NCI-H82 (cell line): ENCODE data around the gene ACSF3.

ENCODE experiments used
- DNase-seq: peaks from one replicate; lab custom pipeline; 2025; lab: John Stamatoyannopoulos, UW

ACSF3 gene

DNA sequence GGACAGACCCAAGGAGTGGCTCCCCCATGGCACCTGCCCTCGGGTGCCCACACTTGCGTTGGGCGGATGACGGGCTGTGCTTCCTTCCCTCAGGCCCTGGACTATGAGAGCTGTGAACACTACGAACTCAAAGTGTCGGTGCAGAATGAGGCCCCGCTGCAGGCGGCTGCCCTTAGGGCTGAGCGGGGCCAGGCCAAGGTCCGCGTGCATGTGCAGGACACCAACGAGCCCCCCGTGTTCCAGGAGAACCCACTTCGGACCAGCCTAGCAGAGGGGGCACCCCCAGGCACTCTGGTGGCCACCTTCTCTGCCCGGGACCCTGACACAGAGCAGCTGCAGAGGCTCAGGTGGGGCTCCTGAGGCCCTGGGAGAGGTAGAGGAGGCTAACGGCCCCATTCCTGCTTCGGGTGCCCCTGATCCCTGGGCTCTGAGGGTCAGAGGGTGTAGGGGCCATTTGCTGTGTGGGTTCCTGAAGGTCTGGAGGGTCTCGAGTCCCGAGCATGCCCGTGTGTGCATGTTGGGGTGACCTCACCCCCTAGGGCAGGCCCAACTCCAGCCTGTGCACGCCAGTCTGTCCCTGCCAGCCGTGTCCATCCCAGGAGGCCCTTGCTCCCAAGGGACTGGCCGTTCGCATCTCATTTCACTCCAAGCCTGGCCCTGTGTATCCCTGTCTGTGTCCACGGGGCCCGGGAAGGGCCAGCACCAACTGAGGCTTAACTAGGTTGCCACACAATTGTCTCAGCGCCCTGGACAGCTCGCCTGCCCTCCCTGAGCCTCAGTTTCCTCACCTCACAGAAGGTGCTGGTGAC lies 96.7 kb downstream of the ACSF3 start:
- no peak for DNase-seq

- no peak for DNase-seq
These were observed 97.6 kb downstream of the ACSF3 start for GRCh38 chr16:89191033-89191900.

DNA sequence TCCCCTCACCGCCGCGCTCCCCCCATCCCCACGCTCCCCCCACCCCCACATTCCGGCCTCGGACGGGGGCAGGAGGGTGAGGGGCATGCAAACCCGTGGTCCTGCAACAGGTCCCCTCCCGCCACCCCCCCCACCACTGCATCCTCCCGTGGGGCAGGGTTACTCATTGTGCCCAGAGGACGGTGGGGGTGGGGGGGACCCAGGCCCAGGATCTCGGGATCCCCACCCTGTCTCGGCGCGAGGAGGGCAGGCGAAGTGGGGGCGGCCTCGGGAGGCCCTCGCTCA lies 98.2 kb downstream of the ACSF3 start:
- DNase-seq, result no peak

DNA sequence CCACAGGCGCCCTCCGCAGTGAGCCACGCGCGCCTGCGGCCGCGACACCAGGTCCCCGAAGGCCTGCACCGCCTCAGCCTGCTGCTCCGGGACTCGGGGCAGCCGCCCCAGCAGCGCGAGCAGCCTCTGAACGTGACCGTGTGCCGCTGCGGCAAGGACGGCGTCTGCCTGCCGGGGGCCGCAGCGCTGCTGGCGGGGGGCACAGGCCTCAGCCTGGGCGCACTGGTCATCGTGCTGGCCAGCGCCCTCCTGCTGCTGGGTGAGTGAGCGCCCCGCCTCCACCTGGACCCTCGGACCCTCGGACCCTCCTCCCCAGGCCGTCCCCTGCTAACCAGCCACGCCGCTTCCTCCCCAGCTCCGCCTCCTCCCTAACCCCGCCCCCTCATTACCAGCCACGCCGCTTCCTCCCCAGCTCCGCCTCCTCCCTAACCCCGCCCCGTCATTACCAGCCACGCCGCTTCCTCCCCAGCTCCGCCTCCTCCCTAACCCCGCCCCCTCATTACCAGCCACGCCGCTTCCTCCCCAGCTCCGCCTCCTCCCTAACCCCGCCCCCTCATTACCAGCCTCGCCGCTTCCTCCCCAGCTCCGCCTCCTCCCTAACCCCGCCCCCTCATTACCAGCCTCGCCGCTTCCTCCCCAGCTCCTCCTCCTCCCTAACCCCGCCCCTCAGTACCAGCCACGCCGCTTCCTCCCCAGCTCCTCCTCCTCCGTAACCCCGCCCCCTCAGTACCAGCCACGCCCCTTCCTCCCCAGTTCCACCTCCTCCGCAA lies 98.7 kb downstream of the ACSF3 start:
- DNase-seq, result peak; percentile 86

- peak; percentile 80 for DNase-seq
These were observed 99.4 kb downstream of the ACSF3 start for GRCh38 chr16:89192956-89193575.

DNA sequence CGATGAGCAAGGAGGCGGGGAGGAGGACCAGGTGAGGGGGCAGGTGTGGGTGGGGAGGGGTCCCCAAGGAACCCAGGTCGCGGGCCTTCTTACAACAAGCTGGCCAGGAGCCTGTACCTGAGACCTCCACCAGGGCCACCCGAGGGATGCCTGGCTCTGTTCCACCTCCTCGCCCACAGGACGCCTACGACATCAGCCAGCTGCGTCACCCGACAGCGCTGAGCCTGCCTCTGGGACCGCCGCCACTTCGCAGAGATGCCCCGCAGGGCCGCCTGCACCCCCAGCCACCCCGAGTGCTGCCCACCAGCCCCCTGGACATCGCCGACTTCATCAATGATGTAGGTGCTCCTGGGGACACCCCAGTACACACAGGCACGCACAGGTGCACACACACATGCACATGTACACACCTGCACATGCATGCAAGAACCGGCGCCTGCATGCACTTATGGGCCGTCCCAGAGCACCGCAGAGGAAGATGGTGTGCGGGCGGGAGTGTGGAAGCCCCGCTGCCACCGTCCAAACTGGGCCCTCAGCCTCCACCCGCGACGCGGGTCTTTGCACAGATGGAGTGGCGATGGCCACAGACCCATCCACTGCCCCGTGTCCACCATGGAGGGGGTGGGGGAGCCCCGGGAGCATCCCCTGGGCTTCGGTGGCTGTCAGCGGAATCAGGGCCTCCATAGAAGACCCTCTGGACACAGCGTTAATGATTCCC lies 100.1 kb downstream of the ACSF3 start:
- DNase-seq, result peak; percentile 47

DNA sequence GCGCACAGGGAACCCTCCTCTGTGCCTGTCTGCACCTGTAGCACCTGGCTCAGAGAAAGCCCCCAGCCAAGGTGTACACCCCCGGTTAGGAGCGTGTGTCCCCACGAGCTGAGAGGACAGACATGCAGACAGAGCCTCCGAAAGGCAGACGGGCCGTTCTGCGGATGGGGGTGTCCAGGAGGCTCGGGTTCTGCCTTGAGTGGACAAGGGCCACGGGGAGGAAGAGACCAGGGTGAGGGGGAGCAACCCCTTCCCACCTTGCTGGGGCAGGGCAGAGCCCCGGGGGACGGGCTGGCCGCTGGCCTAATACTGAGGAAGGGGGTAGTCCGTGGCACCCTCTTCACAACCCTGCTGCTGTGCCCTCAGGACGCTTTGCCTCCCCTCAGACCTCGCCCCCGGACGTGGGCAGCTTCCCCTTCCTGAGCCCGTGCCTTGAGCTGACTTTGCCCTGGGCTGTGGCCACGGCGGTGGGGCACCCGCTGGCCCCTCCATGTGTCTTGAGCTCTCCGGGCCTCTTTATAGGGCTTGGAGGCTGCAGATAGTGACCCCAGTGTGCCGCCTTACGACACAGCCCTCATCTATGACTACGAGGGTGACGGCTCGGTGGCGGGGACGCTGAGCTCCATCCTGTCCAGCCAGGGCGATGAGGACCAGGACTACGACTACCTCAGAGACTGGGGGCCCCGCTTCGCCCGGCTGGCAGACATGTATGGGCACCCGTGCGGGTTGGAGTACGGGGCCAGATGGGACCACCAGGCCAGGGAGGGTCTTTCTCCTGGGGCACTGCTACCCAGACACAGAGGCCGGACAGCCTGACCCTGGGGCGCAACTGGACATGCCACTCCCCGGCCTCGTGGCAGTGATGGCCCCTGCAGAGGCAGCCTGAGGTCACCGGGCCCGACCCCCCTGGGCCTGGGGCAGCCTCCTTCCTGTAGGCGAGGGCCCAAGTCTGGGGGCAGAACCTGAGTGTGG lies 101.0 kb downstream of the ACSF3 start:
- DNase-seq, result no peak

- no peak for DNase-seq
These were observed 102.0 kb downstream of the ACSF3 start for GRCh38 chr16:89195521-89196171.

GRCh38 chr16:89197033-89197632 lies 103.5 kb downstream of the ACSF3 start:
- no peak for DNase-seq

GRCh38 chr16:89197633-89198416 lies 104.2 kb downstream of the ACSF3 start:
- no peak for DNase-seq

- no peak for DNase-seq
These were observed 105.0 kb downstream of the ACSF3 start for GRCh38 chr16:89198417-89199240.

GRCh38 chr16:89199241-89200123 lies 105.8 kb downstream of the ACSF3 start:
- DNase-seq, result no peak

DNA sequence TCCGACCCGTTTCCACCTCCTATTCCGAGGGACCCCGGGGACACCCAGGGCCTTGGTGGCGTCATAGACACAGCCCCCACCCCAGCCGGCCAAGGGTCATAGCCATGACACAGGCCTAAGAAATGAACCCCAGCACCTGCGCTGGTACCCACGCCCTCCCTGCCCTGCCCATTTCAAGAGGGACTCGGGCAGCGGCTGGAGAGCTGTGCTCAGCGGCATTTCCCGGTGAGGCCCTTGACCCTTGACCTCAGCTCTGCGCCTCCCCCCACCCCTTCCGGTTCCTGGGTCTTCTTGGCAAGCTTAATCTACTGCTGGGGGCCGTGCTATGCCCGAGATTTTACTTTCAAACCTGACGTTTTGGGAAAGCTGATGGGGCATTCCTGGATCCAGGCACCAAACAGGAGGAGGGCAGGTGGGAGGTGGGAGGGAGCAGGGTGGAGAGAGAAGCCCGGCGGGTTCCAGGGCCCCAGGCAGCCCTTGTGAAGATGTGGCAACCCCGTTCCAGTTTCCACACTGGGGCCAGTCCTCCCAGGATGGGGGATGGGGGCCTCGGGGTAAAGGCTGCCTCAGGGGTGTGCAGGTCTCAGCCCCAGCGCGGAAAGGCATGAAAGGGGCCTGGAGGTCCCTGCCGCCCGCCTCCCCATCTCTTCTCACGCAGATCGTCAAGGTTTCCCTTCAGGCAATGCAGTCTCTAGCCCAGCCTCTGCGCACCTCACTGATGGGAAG lies 106.6 kb downstream of the ACSF3 start, which contains the start of gene SLC22A31:
Gene SLC22A31, minus strand, starts transcription at position 414 of the 726 bp plus-strand sequence. Its CDS starts 36 bp downstream, at position 378.
- no peak for DNase-seq

DNA sequence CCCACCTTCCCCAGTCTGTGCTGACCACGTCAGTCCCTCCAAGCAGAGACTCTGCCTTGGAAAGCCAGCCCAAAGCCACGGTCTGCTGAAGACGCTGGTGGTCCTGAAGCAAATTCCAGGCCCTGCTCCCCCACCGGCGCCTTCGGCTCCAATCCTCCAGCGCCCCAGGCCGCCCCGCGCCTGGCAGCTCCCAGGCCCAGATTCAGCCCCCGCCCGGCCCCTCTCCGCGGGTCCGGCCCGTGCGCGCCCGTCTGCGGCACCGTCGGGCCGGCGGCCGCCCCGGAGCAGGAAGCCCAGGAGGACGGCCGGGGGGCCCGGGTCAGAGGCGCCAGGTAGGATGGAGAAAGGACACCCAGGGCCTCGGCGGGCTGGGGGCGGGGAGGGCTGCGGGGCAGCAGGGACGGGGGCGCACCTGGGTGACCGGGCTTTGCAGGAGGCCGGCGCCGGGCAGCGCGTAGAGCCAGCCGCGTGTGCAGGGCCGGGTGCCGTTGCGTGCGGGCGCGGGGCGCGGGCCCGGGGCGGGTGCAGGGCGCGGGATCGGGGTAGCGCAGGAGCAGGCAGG lies 107.3 kb downstream of the ACSF3 start:
- no peak for DNase-seq
